H9 (cell line): ENCODE data around the gene ANKRD30A. TPM values are rescaled to one million over a fixed set of nuclear protein-coding genes. Genes with fewer than 3 reads are reported as not detected.

Source experiments
- DNase-seq: peaks from one replicate; pipeline ENCODE4 v3.0.0-alpha.2; 2017
- H2AFZ ChIP-seq: one replicate; pipeline ENCODE4 v1.6.1; 2013; ENCODE audit warnings: mild to moderate bottlenecking, low read length, control low read depth, moderate library complexity
- H2AK5ac ChIP-seq: 2 replicates; pipeline ENCODE4 v1.6.1; 2013; ENCODE audit warnings: low read length, control low read depth, mixed read lengths; ENCODE audit not compliant: insufficient read length
- H2BK120ac ChIP-seq: one replicate; pipeline ENCODE4 v1.6.1; 2013; ENCODE audit warnings: low read depth, mild to moderate bottlenecking, low read length, control low read depth, inconsistent platforms; ENCODE audit not compliant: poor library complexity, severe bottlenecking
- H2BK12ac ChIP-seq: 2 replicates; pipeline ENCODE4 v1.6.1; 2013; ENCODE audit warnings: low read length, control low read depth, mixed read lengths, low read depth; ENCODE audit not compliant: insufficient read length
- H2BK15ac ChIP-seq: 2 replicates; pipeline ENCODE4 v1.6.1; 2013; ENCODE audit warnings: low read depth, low read length, control low read depth
- H2BK20ac ChIP-seq: one replicate; pipeline ENCODE4 v1.6.1; 2013; ENCODE audit warnings: low read depth, mild to moderate bottlenecking, low read length, control low read depth, inconsistent platforms; ENCODE audit not compliant: poor library complexity, severe bottlenecking
- H2BK5ac ChIP-seq: 2 replicates; pipeline ENCODE4 v1.6.1; 2013; ENCODE audit warnings: low read length, control low read depth, mixed read lengths; ENCODE audit not compliant: insufficient read length
- H3K14ac ChIP-seq: 2 replicates; pipeline ENCODE4 v1.6.1; 2013; ENCODE audit warnings: low read length, control low read depth; ENCODE audit not compliant: insufficient read depth
- H3K18ac ChIP-seq: 2 replicates; pipeline ENCODE4 v1.6.1; 2013; ENCODE audit warnings: low read depth, mild to moderate bottlenecking, mixed read lengths, low read length, control low read depth; ENCODE audit not compliant: insufficient read length
- H3K23ac ChIP-seq: 2 replicates; pipeline ENCODE4 v1.6.1; 2013; ENCODE audit warnings: low read length, control low read depth, mixed read lengths, low read depth; ENCODE audit not compliant: insufficient read length
- H3K23me2 ChIP-seq: 2 replicates; pipeline ENCODE4 v1.6.1; 2013; ENCODE audit warnings: low read depth, mild to moderate bottlenecking, mixed read lengths, low read length, control low read depth; ENCODE audit not compliant: insufficient read length, poor library complexity, severe bottlenecking
- H3K27ac ChIP-seq: 2 replicates; pipeline ENCODE4 v1.5.1; 2013; ENCODE audit warnings: low read length, control low read depth, mixed read lengths, low read depth; ENCODE audit not compliant: insufficient read length
- H3K27me3 ChIP-seq: 2 replicates; pipeline ENCODE4 v1.6.1; 2013; ENCODE audit warnings: low read length, control low read depth, inconsistent platforms; ENCODE audit not compliant: insufficient read depth
- H3K4ac ChIP-seq: 2 replicates; pipeline ENCODE4 v1.6.1; 2013; ENCODE audit warnings: low read depth, mild to moderate bottlenecking, control low read depth, inconsistent platforms, low read length, moderate library complexity
- H3K4me1 ChIP-seq: 2 replicates; pipeline ENCODE4 v1.6.1; 2013; ENCODE audit warnings: low read length, control low read depth, inconsistent platforms; ENCODE audit not compliant: insufficient read depth
- H3K4me2 ChIP-seq: 2 replicates; pipeline ENCODE4 v1.6.1; 2013; ENCODE audit warnings: low read length, control low read depth, mixed read lengths; ENCODE audit not compliant: insufficient read length, insufficient read depth
- H3K56ac ChIP-seq: 2 replicates; pipeline ENCODE4 v1.6.1; 2013; ENCODE audit warnings: low read depth, mild to moderate bottlenecking, mixed read lengths, low read length, control low read depth; ENCODE audit not compliant: insufficient read length
- H3K79me1 ChIP-seq: 2 replicates; pipeline ENCODE4 v1.6.1; 2013; ENCODE audit warnings: low read depth, mild to moderate bottlenecking, moderate library complexity, low read length, control low read depth, inconsistent platforms; ENCODE audit not compliant: insufficient read depth, poor library complexity, severe bottlenecking
- H3K79me2 ChIP-seq: 2 replicates; pipeline ENCODE4 v1.6.1; 2013; ENCODE audit warnings: low read length, control low read depth, inconsistent platforms; ENCODE audit not compliant: insufficient read depth
- H3K9ac ChIP-seq: 2 replicates; pipeline ENCODE4 v1.6.1; 2013; ENCODE audit warnings: low read length, control low read depth, mixed read lengths; ENCODE audit not compliant: insufficient read length; ENCODE audit errors: extremely low read depth
- H3K9me3 ChIP-seq: one replicate; pipeline ENCODE4 v1.6.1; 2013; ENCODE audit warnings: low read depth, low read length, inconsistent platforms; ENCODE audit not compliant: control insufficient read depth
- H3T11ph ChIP-seq: one replicate; pipeline ENCODE4 v1.6.1; 2013; ENCODE audit warnings: mild to moderate bottlenecking, low read length, control low read depth, inconsistent platforms
- H4K20me1 ChIP-seq: one replicate; pipeline ENCODE4 v1.6.1; 2013; ENCODE audit not compliant: control insufficient read depth, insufficient read length, insufficient read depth
- H4K5ac ChIP-seq: 2 replicates; pipeline ENCODE4 v1.6.1; 2013; ENCODE audit warnings: low read depth, mild to moderate bottlenecking, mixed read lengths, low read length, control low read depth; ENCODE audit not compliant: insufficient read length
- H4K8ac ChIP-seq: replicated peaks from 2 replicates; pipeline ENCODE4 v1.6.1; 2013; ENCODE audit warnings: low read length, control low read depth, mixed read lengths, low read depth; ENCODE audit not compliant: insufficient read length
- H4K91ac ChIP-seq: 2 replicates; pipeline ENCODE4 v1.6.1; 2013; ENCODE audit warnings: low read depth, mild to moderate bottlenecking, moderate library complexity, mixed read lengths, low read length, control low read depth; ENCODE audit not compliant: insufficient read length
- H3K27ac Mint-ChIP-seq, 3 experiments: 2 replicates in 2 of 3; 3 replicates in 1 of 3; pipeline ENCODE4 v1.8.0; 2020 to 2021; ENCODE audit warnings: mixed read lengths in 3 of 3, mild to moderate bottlenecking in 1 of 3, moderate library complexity in 1 of 3
- H3K27me3 Mint-ChIP-seq: 2 replicates; pipeline ENCODE4 v1.8.0; 2021; ENCODE audit warnings: low read depth, mild to moderate bottlenecking, moderate library complexity, mixed read lengths
- H3K36me3 Mint-ChIP-seq, 3 experiments: 2 replicates in 2 of 3; 3 replicates in 1 of 3; pipeline ENCODE4 v1.8.0; 2020 to 2021; ENCODE audit warnings: low read depth in 3 of 3, mixed read lengths in 3 of 3; ENCODE audit not compliant: insufficient read depth in 1 of 3
- H3K4me1 Mint-ChIP-seq, 2 experiments: 2 replicates each; pipeline ENCODE4 v1.8.0; 2020; ENCODE audit warnings: mixed read lengths in 2 of 2
- H3K4me3 Mint-ChIP-seq, 2 experiments: 2 replicates in 1 of 2; 3 replicates in 1 of 2; pipeline ENCODE4 v1.8.0; 2020 to 2021; ENCODE audit warnings: mild to moderate bottlenecking in 2 of 2, mixed read lengths in 2 of 2, moderate library complexity in 1 of 2
- H3K9me3 Mint-ChIP-seq, 2 experiments: 2 replicates in 1 of 2; 3 replicates in 1 of 2; pipeline ENCODE4 v1.8.0; 2020; ENCODE audit warnings: mild to moderate bottlenecking in 2 of 2, mixed read lengths in 2 of 2, moderate library complexity in 1 of 2
- WGBS: extraction: QIAGEN DNeasy Blood & Tissue Kit; methylation state at CpG from one replicate; pipeline ENCODE4 v1.1.7; 2013; ENCODE audit warnings: missing lambda C conversion rate, low lambda C conversion rate, mixed read lengths; ENCODE audit not compliant: insufficient read length; ENCODE audit errors: extremely low coverage; 5-methylcytosine and 5-hydroxymethylcytosine counted together
- total RNA-seq: library from RNA; stranded (reverse); gene quantifications from 2 replicates; pipeline ENCODE4 v1.2.1, GENCODE V29; 2021
- TF ChIP-seq, protein P1 (sequence below): fragments of 200-600 bp; sonication (generic); conservative IDR thresholded peaks from 3 replicates; pipeline ENCODE4 v1.8.0; 2021; ENCODE audit warnings: antibody characterized with exemption, mild to moderate bottlenecking

ANKRD30A gene
- total RNA-seq, 1 experiment from 2014 or later: not detected

- no peak overlapping the region for H2BK12ac ChIP-seq
- no CpG with 5 or more reads among the region's 2 CpGs for WGBS
- no peaks in the 10 kb centered on the region for H3K27me3 ChIP-seq
- H3K4me1 ChIP-seq: no peaks in the 10 kb centered on the region
- H3K18ac ChIP-seq: no peak overlapping the region
- no peak overlapping the region for H2AFZ ChIP-seq
- no peak overlapping the region for H3K14ac ChIP-seq
- H2BK15ac ChIP-seq: no peak overlapping the region
- H3K27me3 Mint-ChIP-seq: no peaks in the 10 kb centered on the region; the same call in 1 of the 2 replicates
- no peak overlapping the region for H4K91ac ChIP-seq
- no peak overlapping the region for H3K56ac ChIP-seq
- TF ChIP-seq, protein P1, sequence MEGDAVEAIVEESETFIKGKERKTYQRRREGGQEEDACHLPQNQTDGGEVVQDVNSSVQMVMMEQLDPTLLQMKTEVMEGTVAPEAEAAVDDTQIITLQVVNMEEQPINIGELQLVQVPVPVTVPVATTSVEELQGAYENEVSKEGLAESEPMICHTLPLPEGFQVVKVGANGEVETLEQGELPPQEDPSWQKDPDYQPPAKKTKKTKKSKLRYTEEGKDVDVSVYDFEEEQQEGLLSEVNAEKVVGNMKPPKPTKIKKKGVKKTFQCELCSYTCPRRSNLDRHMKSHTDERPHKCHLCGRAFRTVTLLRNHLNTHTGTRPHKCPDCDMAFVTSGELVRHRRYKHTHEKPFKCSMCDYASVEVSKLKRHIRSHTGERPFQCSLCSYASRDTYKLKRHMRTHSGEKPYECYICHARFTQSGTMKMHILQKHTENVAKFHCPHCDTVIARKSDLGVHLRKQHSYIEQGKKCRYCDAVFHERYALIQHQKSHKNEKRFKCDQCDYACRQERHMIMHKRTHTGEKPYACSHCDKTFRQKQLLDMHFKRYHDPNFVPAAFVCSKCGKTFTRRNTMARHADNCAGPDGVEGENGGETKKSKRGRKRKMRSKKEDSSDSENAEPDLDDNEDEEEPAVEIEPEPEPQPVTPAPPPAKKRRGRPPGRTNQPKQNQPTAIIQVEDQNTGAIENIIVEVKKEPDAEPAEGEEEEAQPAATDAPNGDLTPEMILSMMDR: no peak
- no peak overlapping the region for H3T11ph ChIP-seq
- H3K27ac Mint-ChIP-seq: no peak overlapping the region
- H3K9ac ChIP-seq: no peak overlapping the region
- H3K79me1 ChIP-seq: no peaks in the 10 kb centered on the region
- H4K8ac ChIP-seq: no peak overlapping the region
- H2BK5ac ChIP-seq: no peak overlapping the region
- H3K79me2 ChIP-seq: no peaks in the 10 kb centered on the region; the same call in 1 of the 2 replicates
- H3K4me1 Mint-ChIP-seq: no peaks in the 10 kb centered on the region
- no peak overlapping the region for H3K27ac ChIP-seq
- H3K4me3 Mint-ChIP-seq: no peak overlapping the region
- no peak overlapping the region for H3K23ac ChIP-seq
- H3K9me3 ChIP-seq: peaks cover 29% of the 10 kb centered on the region
- no peak overlapping the region for H4K5ac ChIP-seq
- H3K36me3 Mint-ChIP-seq: peaks cover 6 to 37% (median 11%) of the 10 kb centered on the region in 3 experiments
- peaks cover 86 to 94% of the 10 kb centered on the region in 2 experiments for H3K9me3 Mint-ChIP-seq
- no peak overlapping the region for H3K4me2 ChIP-seq
- DNase-seq: no peak
- H3K4ac ChIP-seq: no peak overlapping the region
- H2AK5ac ChIP-seq: no peak overlapping the region
- H2BK20ac ChIP-seq: no peak overlapping the region
- H4K20me1 ChIP-seq: no peaks in the 10 kb centered on the region
- H2BK120ac ChIP-seq: no peak overlapping the region
- no peaks in the 10 kb centered on the region for H3K23me2 ChIP-seq
These were observed 219.0 kb downstream of the ANKRD30A start for GRCh38 chr10:37344413-37344812.
